ENCODE measurements around the gene ERVW-1.

ERVW-1 gene

GRCh38 chr7:92425311-92425947 is 52.3 kb downstream of the ERVW-1 start:
- no peak for DNase-seq (ENCODE audit: low read depth, low spot score)

GRCh38 chr7:92423710-92424131 is 54.0 kb downstream of the ERVW-1 start:
- DNase-seq (ENCODE audit: low read depth, low spot score): no peak

- no peak for DNase-seq (ENCODE audit: low read depth, low spot score)
Measured at GRCh38 chr7:92422926-92423325, 54.8 kb downstream of the ERVW-1 start.

DNA sequence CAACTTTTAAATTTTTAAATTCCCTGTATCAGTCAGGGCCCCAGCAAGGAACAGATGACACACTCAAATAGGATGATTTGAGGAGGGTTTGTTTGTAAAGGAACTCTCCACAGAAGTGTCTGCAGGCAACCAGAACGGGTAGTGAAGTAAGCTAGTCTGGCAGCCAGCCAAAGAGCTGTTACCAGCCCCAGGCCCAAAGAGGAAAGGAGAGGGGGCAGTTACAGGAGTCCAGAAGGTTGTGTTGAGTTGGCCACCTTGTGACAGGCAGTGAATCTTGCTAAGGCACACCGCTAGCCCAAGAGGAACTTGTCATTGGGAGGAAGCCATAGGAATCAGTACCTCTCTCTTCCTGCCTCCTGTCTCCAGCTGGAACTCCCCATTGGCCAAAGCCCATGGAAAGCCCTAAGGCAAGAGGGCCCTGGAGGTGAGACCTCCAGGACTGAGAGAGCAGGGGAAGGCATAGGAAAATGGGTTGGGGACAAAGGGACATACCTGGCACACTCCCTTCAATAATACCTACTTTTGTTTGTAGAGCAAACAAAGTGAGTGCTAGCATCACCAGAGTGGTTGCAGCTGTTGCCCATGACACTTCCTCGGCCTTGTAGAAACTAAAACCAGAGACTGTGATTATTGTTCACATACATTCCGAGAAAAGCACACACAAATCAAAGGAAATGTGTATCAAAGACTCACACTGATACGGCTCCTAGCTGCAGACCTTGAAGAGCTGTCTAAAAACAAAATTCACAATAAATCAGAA is 55.9 kb downstream of the ERVW-1 start:
- no peak for DNase-seq (ENCODE audit: low read depth, low spot score)
